Measurements from ENCODE around the gene UVRAG. TPM values are rescaled to one million over a fixed set of nuclear protein-coding genes. Genes with fewer than 3 reads are reported as not detected.

Gene UVRAG
- total RNA-seq, 4 donors from 2014 or later = 14.6 to 28.0 (median 20.7) TPM

DNA sequence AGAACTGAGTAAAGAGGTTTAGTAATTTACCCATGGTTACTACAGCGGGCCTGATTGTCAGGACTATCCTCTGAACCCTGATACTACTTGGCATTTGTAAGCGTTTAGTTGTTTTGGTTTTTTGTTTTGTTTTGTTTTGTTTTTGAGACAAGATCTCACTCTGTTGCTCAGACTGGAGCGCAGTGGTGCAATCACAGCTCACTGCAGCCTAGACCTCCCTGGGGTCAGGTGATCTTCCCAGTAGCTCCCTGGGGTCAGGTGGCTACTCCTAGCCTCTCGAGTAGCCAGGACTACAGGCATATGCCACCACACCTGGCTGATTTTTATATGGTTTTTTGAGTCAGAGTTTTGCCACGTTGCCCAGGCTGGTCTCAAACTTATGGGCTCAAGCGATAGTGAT lies 272.7 kb downstream of the UVRAG start:
- intact Hi-C loops (cut with DNase I; ENCODE audit: low total_unique reads) = no loop called here
- no peak overlapping the region for H3K4me3 ChIP-seq (ENCODE audit: low read depth, poor library complexity, severe bottlenecking)
- WGBS, 2 donors = 94 to 97% methylated on average over 6 of the region's 6 CpGs
- TF ChIP-seq, protein P1, sequence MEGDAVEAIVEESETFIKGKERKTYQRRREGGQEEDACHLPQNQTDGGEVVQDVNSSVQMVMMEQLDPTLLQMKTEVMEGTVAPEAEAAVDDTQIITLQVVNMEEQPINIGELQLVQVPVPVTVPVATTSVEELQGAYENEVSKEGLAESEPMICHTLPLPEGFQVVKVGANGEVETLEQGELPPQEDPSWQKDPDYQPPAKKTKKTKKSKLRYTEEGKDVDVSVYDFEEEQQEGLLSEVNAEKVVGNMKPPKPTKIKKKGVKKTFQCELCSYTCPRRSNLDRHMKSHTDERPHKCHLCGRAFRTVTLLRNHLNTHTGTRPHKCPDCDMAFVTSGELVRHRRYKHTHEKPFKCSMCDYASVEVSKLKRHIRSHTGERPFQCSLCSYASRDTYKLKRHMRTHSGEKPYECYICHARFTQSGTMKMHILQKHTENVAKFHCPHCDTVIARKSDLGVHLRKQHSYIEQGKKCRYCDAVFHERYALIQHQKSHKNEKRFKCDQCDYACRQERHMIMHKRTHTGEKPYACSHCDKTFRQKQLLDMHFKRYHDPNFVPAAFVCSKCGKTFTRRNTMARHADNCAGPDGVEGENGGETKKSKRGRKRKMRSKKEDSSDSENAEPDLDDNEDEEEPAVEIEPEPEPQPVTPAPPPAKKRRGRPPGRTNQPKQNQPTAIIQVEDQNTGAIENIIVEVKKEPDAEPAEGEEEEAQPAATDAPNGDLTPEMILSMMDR (IDR thresholded peaks at IDR 0.05) = no peak
- TF ChIP-seq POLR2A (IDR thresholded peaks at IDR 0.05) = no peak
- no peak for DNase-seq (ENCODE audit: low spot score in 2 of 2)

DNA sequence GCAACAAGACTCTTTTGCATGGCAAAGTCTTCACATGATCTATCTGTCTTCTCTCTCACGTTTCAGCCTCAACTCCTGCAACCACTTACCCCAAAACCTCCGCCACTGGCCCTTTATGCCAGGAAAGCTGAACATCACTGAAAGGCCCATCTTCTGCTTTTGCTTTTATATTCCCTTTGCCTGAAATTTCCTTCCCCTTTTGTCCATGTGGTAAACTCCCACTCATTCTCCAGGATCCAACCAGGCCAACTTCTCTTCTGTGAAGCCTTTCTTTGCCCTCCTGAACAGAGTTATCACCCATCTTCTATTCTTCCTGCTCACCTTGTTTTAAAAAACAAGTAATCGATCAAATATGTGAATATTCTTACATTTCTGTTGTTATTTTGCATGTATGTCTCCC lies 273.5 kb downstream of the UVRAG start:
- intact Hi-C loops (cut with DNase I; ENCODE audit: low total_unique reads) = no loop called here
- 83 to 88% methylated on average over 3 of the region's 3 CpGs for WGBS, 2 donors
- DNase-seq (ENCODE audit: low spot score in 2 of 2) = no peak
- H3K4me3 ChIP-seq (ENCODE audit: low read depth, poor library complexity, severe bottlenecking) = no peak overlapping the region
- no peak for TF ChIP-seq POLR2A (IDR thresholded peaks at IDR 0.05)
- TF ChIP-seq, protein P1 (IDR thresholded peaks at IDR 0.05) = no peak

DNA sequence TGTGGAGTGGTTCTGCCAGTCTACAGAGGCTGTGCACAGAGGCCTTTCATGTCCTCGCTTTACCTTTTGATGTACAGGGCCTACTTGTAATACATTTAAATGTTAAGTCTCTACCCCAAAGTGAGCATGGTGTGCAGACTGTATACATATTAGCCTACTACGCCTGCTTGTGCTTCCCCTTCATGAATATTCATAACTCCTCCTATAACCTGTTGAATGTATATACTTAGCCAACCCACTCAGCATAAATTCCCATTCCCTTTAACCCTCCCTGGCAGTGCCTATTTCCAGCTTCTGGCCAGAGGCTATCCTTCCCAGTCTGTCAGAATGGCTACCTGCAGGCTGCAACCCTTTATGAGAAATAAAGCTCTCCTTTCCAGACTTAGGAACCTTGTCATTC lies 275.2 kb downstream of the UVRAG start:
- H3K4me3 ChIP-seq (ENCODE audit: low read depth, poor library complexity, severe bottlenecking) = no peak overlapping the region
- WGBS, 2 donors = 94 to 97% methylated on average over 2 of the region's 2 CpGs
- TF ChIP-seq POLR2A (IDR thresholded peaks at IDR 0.05) = no peak
- TF ChIP-seq, protein P1 (IDR thresholded peaks at IDR 0.05) = no peak
- no peak for DNase-seq (ENCODE audit: low spot score in 2 of 2)
- intact Hi-C loops (cut with DNase I; ENCODE audit: low total_unique reads) = no loop called here

DNA sequence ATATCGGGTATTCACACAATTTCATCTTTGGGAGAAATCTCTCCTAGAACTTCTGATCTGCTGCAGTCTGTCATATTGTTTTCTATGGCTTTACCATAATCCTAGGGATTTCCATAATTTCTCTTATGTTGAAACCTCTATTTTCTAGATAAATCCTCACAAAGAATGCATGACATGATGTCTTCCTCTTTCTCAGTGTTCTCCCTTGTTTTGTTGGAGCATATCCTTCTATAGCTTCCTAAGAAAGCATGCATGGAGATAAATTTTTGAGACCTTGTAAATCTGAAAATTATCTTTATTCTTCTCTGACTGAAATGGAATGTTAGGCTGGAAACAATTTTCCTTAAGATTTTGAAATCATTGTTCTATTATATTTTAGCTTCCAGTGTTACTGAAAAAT lies 275.8 kb downstream of the UVRAG start:
- TF ChIP-seq POLR2A (IDR thresholded peaks at IDR 0.05) = no peak
- TF ChIP-seq, protein P1 (IDR thresholded peaks at IDR 0.05) = no peak
- intact Hi-C loops (cut with DNase I; ENCODE audit: low total_unique reads) = no loop called here
- no peak for DNase-seq (ENCODE audit: low spot score in 2 of 2)
- H3K4me3 ChIP-seq (ENCODE audit: low read depth, poor library complexity, severe bottlenecking) = no peak overlapping the region
- 100% methylated on average over 1 of the region's 1 CpG for WGBS, 2 donors

DNA sequence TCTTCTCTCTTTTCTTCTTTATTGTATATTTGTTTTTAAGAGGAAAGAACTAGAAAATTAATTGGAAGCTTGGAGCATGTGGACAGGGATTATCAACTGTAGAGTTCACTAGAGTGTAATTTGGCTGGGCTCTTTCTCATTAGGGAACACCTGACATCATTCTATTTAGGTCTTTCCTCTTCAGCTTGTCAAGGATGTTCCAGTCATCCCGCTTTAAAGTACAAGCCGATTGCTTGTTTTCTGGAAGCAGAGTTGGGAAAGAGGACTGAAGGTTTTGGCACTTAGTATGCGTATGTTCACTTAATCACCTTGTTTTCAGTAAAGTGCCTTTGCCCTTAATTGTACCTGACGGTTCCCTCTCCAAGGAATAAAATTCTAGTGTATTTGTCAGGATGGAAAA lies 279.7 kb downstream of the UVRAG start:
- H3K4me3 ChIP-seq (ENCODE audit: low read depth, poor library complexity, severe bottlenecking) = no peak overlapping the region
- TF ChIP-seq, protein P1 (IDR thresholded peaks at IDR 0.05) = no peak
- TF ChIP-seq POLR2A (IDR thresholded peaks at IDR 0.05) = no peak
- DNase-seq (ENCODE audit: low spot score in 2 of 2) = no peak
- intact Hi-C loops (cut with DNase I; ENCODE audit: low total_unique reads) = no loop called here
- 90 to 91% methylated on average over 4 of the region's 4 CpGs for WGBS, 2 donors

DNA sequence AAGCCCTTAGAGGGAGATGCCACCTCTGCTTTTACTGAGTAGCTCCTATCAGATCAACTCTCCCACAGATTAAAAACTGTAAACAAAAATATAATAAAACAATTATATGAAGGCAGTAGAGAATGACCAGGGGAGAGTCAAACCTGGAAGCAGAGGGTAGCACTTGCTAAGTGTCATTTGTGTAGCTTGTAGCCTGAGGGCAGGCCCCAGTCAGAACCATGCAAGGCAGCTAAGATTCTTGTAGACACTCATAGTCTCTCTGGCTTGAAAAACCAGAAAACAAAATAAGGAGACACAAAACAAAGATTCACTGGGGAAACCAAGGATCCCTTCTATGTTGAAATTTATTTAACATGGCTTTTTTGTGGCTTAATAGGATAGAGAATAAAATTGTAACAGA lies 280.9 kb downstream of the UVRAG start:
- DNase-seq (ENCODE audit: low spot score in 2 of 2) = no peak
- no peak for TF ChIP-seq POLR2A (IDR thresholded peaks at IDR 0.05)
- TF ChIP-seq, protein P1 (IDR thresholded peaks at IDR 0.05) = no peak
- no peak overlapping the region for H3K4me3 ChIP-seq (ENCODE audit: low read depth, poor library complexity, severe bottlenecking)
- intact Hi-C loops (cut with DNase I; ENCODE audit: low total_unique reads) = no loop called here

Measured in lower leg skin (tissue), 4 donors.